Amygdala (tissue), 56 donors: Measurements from ENCODE around the gene CCDC107.
"Not testable (repeated sequence)": the region's sequence is repeated elsewhere in the genome, so short reads cannot be mapped to it uniquely, and the experiment has no call there.

ENCODE experiments used
- DNase-seq, 56 donors: peaks; one replicate each; lab custom pipeline; 2025; lab: John Stamatoyannopoulos, UW

Gene CCDC107

GRCh38 chr9:35636877-35637246 is 21.2 kb upstream of the CCDC107 start:
- not testable (repeated sequence) for DNase-seq

GRCh38 chr9:35637427-35637955 is 20.6 kb upstream of the CCDC107 start:
- not testable (repeated sequence) for DNase-seq

- not testable (repeated sequence) for DNase-seq
Measured at GRCh38 chr9:35638751-35639150, 19.3 kb upstream of the CCDC107 start.

- not testable (repeated sequence) for DNase-seq
Measured at GRCh38 chr9:35639225-35639624, 18.9 kb upstream of the CCDC107 start.

- DNase-seq: no peak
Measured at GRCh38 chr9:35639631-35640030, 18.5 kb upstream of the CCDC107 start.

GRCh38 chr9:35640431-35640830 is 17.7 kb upstream of the CCDC107 start:
- DNase-seq: not testable (repeated sequence)

- DNase-seq: not testable (repeated sequence)
Measured at GRCh38 chr9:35641478-35641877, 16.6 kb upstream of the CCDC107 start.

- DNase-seq: no peak
Measured at GRCh38 chr9:35643046-35643445, 15.0 kb upstream of the CCDC107 start.

- DNase-seq: not testable (repeated sequence)
Measured at GRCh38 chr9:35645736-35646135, 12.4 kb upstream of the CCDC107 start.

GRCh38 chr9:35646153-35646532 is 11.9 kb upstream of the CCDC107 start:
- peak in 6 of 56 donors; percentile 32 to 53 (median 44) for DNase-seq

- peak; percentile 20 to 93 (median 82) for DNase-seq
Measured at GRCh38 chr9:35646533-35647265, 11.4 kb upstream of the CCDC107 start.

- peak in 4 of 56 donors; percentile 8 to 49 (median 15) for DNase-seq
Measured at GRCh38 chr9:35649431-35650340, 8.4 kb upstream of the CCDC107 start.

GRCh38 chr9:35650341-35651158 is 7.5 kb upstream of the CCDC107 start, which contains the start of gene SIT1:
Gene SIT1, minus strand, starts transcription at chr9:35650931. Its CDS starts 78 bp downstream, at chr9:35650853.
- DNase-seq: no peak

GRCh38 chr9:35651956-35652828 is 5.9 kb upstream of the CCDC107 start:
- DNase-seq: no peak

- no peak for DNase-seq
Measured at GRCh38 chr9:35652829-35653209, 5.3 kb upstream of the CCDC107 start.

- DNase-seq: no peak
Measured at GRCh38 chr9:35653611-35654010, 4.5 kb upstream of the CCDC107 start.

GRCh38 chr9:35656348-35656747 is 1.7 kb upstream of the CCDC107 start:
- DNase-seq: no peak

- peak in 6 of 56 donors; percentile 27 to 82 (median 54) for DNase-seq
Measured at GRCh38 chr9:35656831-35657545, 1.1 kb upstream of the CCDC107 start.
